Neural cell (in vitro differentiated cells): ENCODE measurements around the gene SLC8A1.

ENCODE experiments used
- CTCF ChIP-seq: fragments of 450-650 bp; IDR thresholded peaks from 2 replicates; pipeline ENCODE4 v1.5.1; 2014; ENCODE audit warnings: antibody characterized with exemption, mild to moderate bottlenecking, moderate library complexity; ENCODE audit not compliant: poor library complexity, severe bottlenecking
- EP300 ChIP-seq: fragments of 450-650 bp; conservative IDR thresholded peaks from 2 replicates; pipeline ENCODE4 v1.6.1; 2014; ENCODE audit warnings: antibody characterized with exemption, mild to moderate bottlenecking, moderate library complexity; ENCODE audit not compliant: poor library complexity, severe bottlenecking
- EZH2 ChIP-seq: fragments of 200-600, 300-800 bp; shearing (Covaris generic), sonication (generic); IDR thresholded peaks from 2 replicates; pipeline ENCODE4 v1.6.1; 2014; ENCODE audit warnings: antibody characterized with exemption, low read length, borderline replicate concordance, mild to moderate bottlenecking; ENCODE audit not compliant: insufficient read depth, poor library complexity, severe bottlenecking
- MXI1 ChIP-seq: fragments of 450-650 bp; conservative IDR thresholded peaks from 2 replicates; pipeline ENCODE4 v1.6.1; 2014; ENCODE audit warnings: antibody characterized with exemption, mild to moderate bottlenecking; ENCODE audit not compliant: poor library complexity, severe bottlenecking
- POLR2AphosphoS5 ChIP-seq: IDR thresholded peaks from 2 replicates; pipeline ENCODE4 v1.6.1; 2012
- RAD21 ChIP-seq: fragments of 450-650 bp; conservative IDR thresholded peaks from 2 replicates; pipeline ENCODE4 v1.6.1; 2014; ENCODE audit warnings: antibody characterized with exemption, mild to moderate bottlenecking, moderate library complexity
- REST ChIP-seq: IDR thresholded peaks from 2 replicates; pipeline ENCODE4 v1.6.1; 2012; ENCODE audit warnings: borderline replicate concordance

GRCh38 chr2:40287773-40288172 lies 164.1 kb downstream of the SLC8A1 start:
- TF ChIP-seq POLR2AphosphoS5 (no peak), CTCF (no peak), EZH2 (no peak), EP300 (no peak), RAD21 (no peak), REST (no peak), MXI1 (no peak)
